SK-N-MC (cell line): Measurements from ENCODE around the gene IGSF9B.

ENCODE experiments used
- DNase-seq: peaks from one replicate; pipeline ENCODE4 v3.0.0-alpha.2; 2011; ENCODE audit warnings: low read depth, low spot score
- H3K27ac ChIP-seq: fragments of 200-600 bp; sonication (generic); 2 replicates; pipeline ENCODE4 v1.5.1; 2016; ENCODE audit warnings: mixed run types
- H3K36me3 ChIP-seq: fragments of 200-600 bp; sonication (generic); 2 replicates; pipeline ENCODE4 v1.6.1; 2017; ENCODE audit warnings: antibody characterized with exemption, low read length, mixed read lengths; ENCODE audit not compliant: insufficient read depth
- H3K4me3 ChIP-seq: fragments of 200-600 bp; sonication (generic); 2 replicates; pipeline ENCODE4 v1.5.1; 2016
- H3K9ac ChIP-seq: fragments of 200-600 bp; sonication (generic); 2 replicates; pipeline ENCODE4 v1.8.0; 2017; ENCODE audit warnings: mixed run types, mixed read lengths; ENCODE audit not compliant: insufficient read length
- H3K9me3 ChIP-seq: fragments of 200-600 bp; sonication (generic); 2 replicates; pipeline ENCODE4 v1.6.1; 2017; ENCODE audit warnings: low read depth, mild to moderate bottlenecking, antibody characterized with exemption, low read length, moderate library complexity, mixed read lengths
- EZH2 ChIP-seq: fragments of 200-600 bp; sonication (generic); IDR thresholded peaks from one replicate; pipeline ENCODE4 v1.6.1; 2017; ENCODE audit warnings: antibody characterized with exemption
- FOXP2 ChIP-seq: optimal IDR thresholded peaks from 2 replicates; pipeline ENCODE3; 2011; ENCODE audit warnings: mild to moderate bottlenecking, moderate library complexity; ENCODE audit not compliant: insufficient read depth; ENCODE audit errors: extremely low read length, control extremely low read depth
- POLR2AphosphoS5 ChIP-seq: IDR thresholded peaks from 2 replicates; pipeline ENCODE4 v1.6.1; 2012; ENCODE audit warnings: mild to moderate bottlenecking, low read depth, low read length, borderline replicate concordance

Gene IGSF9B

GRCh38 chr11:133948711-133949110 lies 8.1 kb downstream of the IGSF9B start:
- H3K36me3 ChIP-seq: no peaks in the 10 kb centered on the region
- H3K9me3 ChIP-seq: no peaks in the 10 kb centered on the region
- no peak overlapping the region for H3K9ac ChIP-seq
- no peak overlapping the region for H3K4me3 ChIP-seq
- DNase-seq: no peak
- no peak overlapping the region for H3K27ac ChIP-seq
- TF ChIP-seq FOXP2 (no peak), EZH2 (no peak), POLR2AphosphoS5 (no peak)

GRCh38 chr11:133947321-133947756 lies 9.4 kb downstream of the IGSF9B start:
- H3K4me3 ChIP-seq: no peak overlapping the region
- no peaks in the 10 kb centered on the region for H3K9me3 ChIP-seq
- no peaks in the 10 kb centered on the region for H3K36me3 ChIP-seq
- no peak for TF ChIP-seq FOXP2
- TF ChIP-seq EZH2: no peak
- TF ChIP-seq POLR2AphosphoS5: no peak
- no peak overlapping the region for H3K9ac ChIP-seq
- DNase-seq: no peak
- no peak overlapping the region for H3K27ac ChIP-seq

GRCh38 chr11:133946541-133947318 lies 10.0 kb downstream of the IGSF9B start:
- Histone ChIP-seq H3K9me3 (no peaks in the 10 kb centered on the region), H3K9ac (no peak overlapping the region), H3K36me3 (no peaks in the 10 kb centered on the region), H3K4me3 (no peak overlapping the region), H3K27ac (no peak overlapping the region)
- no peak for TF ChIP-seq FOXP2
- no peak for TF ChIP-seq EZH2
- TF ChIP-seq POLR2AphosphoS5: no peak
- no peak for DNase-seq

GRCh38 chr11:133946051-133946450 lies 10.7 kb downstream of the IGSF9B start:
- DNase-seq: no peak
- no peaks in the 10 kb centered on the region for H3K9me3 ChIP-seq
- TF ChIP-seq POLR2AphosphoS5 (no peak), FOXP2 (no peak), EZH2 (no peak)
- no peak overlapping the region for H3K27ac ChIP-seq
- no peak overlapping the region for H3K9ac ChIP-seq
- H3K36me3 ChIP-seq: no peaks in the 10 kb centered on the region
- no peak overlapping the region for H3K4me3 ChIP-seq

GRCh38 chr11:133945087-133945974 lies 11.4 kb downstream of the IGSF9B start:
- DNase-seq: no peak
- Histone ChIP-seq H3K4me3 (no peak overlapping the region), H3K27ac (no peak overlapping the region), H3K36me3 (no peaks in the 10 kb centered on the region), H3K9ac (no peak overlapping the region), H3K9me3 (no peaks in the 10 kb centered on the region)
- TF ChIP-seq EZH2 (no peak), POLR2AphosphoS5 (no peak), FOXP2 (no peak)

- no peak for TF ChIP-seq POLR2AphosphoS5
- TF ChIP-seq EZH2: no peak
- no peak for TF ChIP-seq FOXP2
- no peak overlapping the region for H3K27ac ChIP-seq
These were observed 12.6 kb downstream of the IGSF9B start for GRCh38 chr11:133943950-133944698.

GRCh38 chr11:133942577-133942976 lies 14.2 kb downstream of the IGSF9B start:
- DNase-seq: no peak
- H3K36me3 ChIP-seq: no peaks in the 10 kb centered on the region
- H3K4me3 ChIP-seq: no peak overlapping the region
- H3K27ac ChIP-seq: no peak overlapping the region
- H3K9me3 ChIP-seq: no peaks in the 10 kb centered on the region
- no peak for TF ChIP-seq POLR2AphosphoS5
- TF ChIP-seq FOXP2: no peak
- no peak for TF ChIP-seq EZH2
- no peak overlapping the region for H3K9ac ChIP-seq

More at GRCh38 chr11:133943950-133944698, 12.6 kb downstream of the IGSF9B start:
- no peak for DNase-seq
- H3K9ac ChIP-seq: no peak overlapping the region
- H3K9me3 ChIP-seq: no peaks in the 10 kb centered on the region
- no peak overlapping the region for H3K4me3 ChIP-seq
- no peaks in the 10 kb centered on the region for H3K36me3 ChIP-seq
